Memory B cell (primary cell): ENCODE measurements around the gene ZNF212.

Source experiments
- ATAC-seq: fragments of 150-1000 bp; cut with Tn5 transposase; 2 replicates; pipeline ENCODE4 v1.10.0; 2021; ENCODE audit warnings: low read depth, mild to moderate bottlenecking, moderate library complexity
- DNase-seq, 2 donors: peaks; one replicate each; pipeline ENCODE4 v3.0.0; 2022; ENCODE audit warnings: low spot score in 2 of 2
- H3K27ac Mint-ChIP-seq: one replicate; pipeline ENCODE4 v1.8.0; 2022; ENCODE audit warnings: mild to moderate bottlenecking, moderate library complexity, mixed read lengths
- H3K27me3 Mint-ChIP-seq: one replicate; pipeline ENCODE4 v1.8.0; 2022; ENCODE audit warnings: mixed read lengths
- H3K36me3 Mint-ChIP-seq: one replicate; pipeline ENCODE4 v1.8.0; 2022; ENCODE audit warnings: mild to moderate bottlenecking, mixed read lengths
- H3K4me1 Mint-ChIP-seq: one replicate; pipeline ENCODE4 v1.8.0; 2022; ENCODE audit warnings: mixed read lengths
- H3K4me3 Mint-ChIP-seq: one replicate; pipeline ENCODE4 v1.8.0; 2022; ENCODE audit warnings: mild to moderate bottlenecking, moderate library complexity, mixed read lengths
- H3K9me3 Mint-ChIP-seq: one replicate; pipeline ENCODE4 v1.8.0; 2022; ENCODE audit warnings: mixed read lengths

The ZNF212 gene

DNA sequence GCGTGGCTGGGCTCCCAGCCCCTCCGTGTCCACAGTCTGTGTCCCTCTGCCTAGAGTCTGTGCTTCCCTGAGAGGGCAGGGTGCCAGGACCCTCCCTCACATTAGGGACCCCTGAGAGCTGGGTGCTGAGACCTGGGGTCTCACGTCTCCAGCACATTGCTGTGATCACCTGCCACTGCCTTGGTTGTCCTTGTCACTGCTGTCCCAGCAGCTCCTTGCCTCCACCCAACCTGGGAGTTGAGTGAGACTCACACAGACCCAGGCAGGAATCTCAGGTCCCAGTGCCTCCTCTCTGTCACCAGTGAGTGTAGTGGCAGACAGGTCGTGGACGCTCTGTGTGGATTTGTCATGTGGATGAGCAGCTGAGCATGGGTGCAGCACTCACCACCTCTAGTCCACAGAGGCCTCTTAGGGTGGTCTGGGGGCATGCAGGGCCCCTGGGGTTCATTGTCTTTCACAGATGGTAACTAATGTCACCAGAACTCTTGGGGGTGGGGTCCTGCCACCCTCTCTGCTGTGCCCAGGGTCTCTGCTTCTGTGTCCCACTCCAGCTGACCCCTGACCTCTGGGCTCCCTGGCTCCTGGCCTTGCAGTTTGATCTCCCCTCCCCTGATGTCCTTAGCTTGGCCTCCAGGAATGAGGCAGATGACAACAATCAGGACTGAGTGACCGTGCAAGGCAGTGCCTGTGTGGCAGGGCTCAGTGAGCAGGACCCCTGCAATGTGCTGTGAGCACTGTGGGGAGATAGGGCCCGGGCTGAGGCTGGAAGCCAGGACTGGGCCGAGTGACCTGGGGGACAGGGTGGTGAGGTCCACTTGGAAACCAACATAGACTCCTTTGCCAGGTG lies 41.4 kb downstream of the ZNF212 start:
- no peaks in the 10 kb centered on the region for H3K9me3 Mint-ChIP-seq
- H3K4me1 Mint-ChIP-seq = peaks cover 15% of the 10 kb centered on the region
- H3K27ac Mint-ChIP-seq = no peak overlapping the region
- DNase-seq = no peak
- no peak overlapping the region for H3K4me3 Mint-ChIP-seq
- no peak for ATAC-seq
- no peaks in the 10 kb centered on the region for H3K27me3 Mint-ChIP-seq
- H3K36me3 Mint-ChIP-seq = peaks cover 22% of the 10 kb centered on the region

DNA sequence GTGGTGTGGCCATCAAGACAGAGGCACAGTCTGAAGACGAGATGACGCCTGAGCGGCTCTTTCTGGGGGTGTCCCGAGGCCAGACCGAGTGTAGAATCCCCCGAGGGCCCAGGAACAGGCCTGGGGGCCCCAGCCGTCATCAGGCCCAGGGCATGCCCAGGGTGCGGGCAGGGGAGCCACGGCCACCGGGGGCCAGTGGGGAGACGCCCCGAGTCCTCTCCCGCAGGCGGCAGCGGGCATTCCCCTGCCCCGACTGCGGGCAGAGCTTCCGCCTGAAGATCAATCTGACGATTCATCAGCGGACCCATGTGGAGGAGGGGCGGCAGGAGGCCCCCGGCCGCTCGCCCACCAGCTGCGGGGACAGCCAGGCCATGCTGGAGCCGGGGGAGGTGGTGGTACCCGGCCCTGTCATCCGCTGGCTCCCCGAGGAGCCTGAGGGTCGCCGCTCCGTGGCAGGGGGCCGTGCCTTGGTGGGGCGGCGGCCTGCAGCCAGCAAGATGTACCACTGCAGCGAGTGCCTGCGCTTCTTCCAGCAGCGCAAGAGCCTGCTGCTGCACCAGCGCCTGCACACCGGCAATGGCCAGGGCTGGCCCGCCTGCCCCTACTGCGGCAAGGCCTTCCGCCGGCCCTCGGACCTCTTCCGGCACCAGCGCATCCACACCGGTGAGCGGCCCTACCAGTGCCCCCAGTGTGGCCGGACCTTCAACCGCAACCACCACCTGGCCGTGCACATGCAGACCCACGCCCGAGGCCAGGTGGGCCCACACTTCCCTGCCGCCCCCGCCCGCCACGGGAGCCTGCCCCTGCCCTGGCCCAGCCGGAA lies 42.3 kb downstream of the ZNF212 start:
- ATAC-seq (no peak), DNase-seq (no peak)
- Mint-ChIP-seq H3K4me3 (no peak overlapping the region), H3K4me1 (peaks cover 16% of the 10 kb centered on the region), H3K27me3 (no peaks in the 10 kb centered on the region), H3K9me3 (no peaks in the 10 kb centered on the region), H3K36me3 (peaks cover 19% of the 10 kb centered on the region), H3K27ac (no peak overlapping the region)

DNA sequence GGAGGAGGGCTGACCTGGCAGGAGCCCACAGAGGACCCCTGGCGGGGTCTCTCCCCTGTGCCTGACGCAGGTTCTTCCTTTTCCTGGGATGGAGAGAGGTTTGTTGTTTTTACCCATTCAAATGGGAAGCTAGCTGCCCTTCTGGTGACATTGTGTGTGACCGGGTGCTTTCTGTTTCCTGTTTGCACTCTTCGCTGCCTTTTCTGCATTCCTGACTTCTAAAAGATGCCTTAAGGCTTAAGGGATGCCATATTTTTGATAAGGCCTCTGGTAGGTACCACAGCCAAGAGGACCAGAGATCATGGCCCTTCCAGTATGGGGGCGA lies 42.8 kb downstream of the ZNF212 start:
- H3K27ac Mint-ChIP-seq = no peak overlapping the region
- H3K4me3 Mint-ChIP-seq = no peak overlapping the region
- H3K4me1 Mint-ChIP-seq = peaks cover 17% of the 10 kb centered on the region
- H3K36me3 Mint-ChIP-seq = peaks cover 16% of the 10 kb centered on the region
- no peak for DNase-seq
- ATAC-seq = no peak
- H3K27me3 Mint-ChIP-seq = no peaks in the 10 kb centered on the region
- H3K9me3 Mint-ChIP-seq = no peaks in the 10 kb centered on the region

DNA sequence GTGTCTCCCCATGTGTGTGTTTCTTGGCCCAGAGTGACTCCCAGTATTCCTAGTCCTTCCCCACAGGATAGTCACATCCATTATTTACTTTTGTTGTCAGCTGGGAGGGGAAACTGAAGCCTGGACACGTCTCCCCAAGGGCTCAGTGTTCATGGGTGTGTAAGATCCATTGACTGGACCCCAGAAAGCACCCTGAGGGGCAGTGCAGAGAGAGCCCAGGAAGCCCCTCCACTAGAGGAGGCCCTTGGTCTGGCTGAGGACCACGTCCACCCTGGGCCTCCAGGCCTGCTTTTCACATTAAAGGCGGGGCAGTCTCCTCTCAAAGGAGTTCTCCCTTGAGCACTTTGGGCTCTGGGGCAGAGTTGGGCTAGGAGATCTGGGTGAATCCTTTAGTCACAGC lies 43.9 kb downstream of the ZNF212 start:
- ATAC-seq (no peak), DNase-seq (no peak)
- Mint-ChIP-seq H3K4me3 (no peak overlapping the region), H3K36me3 (peaks cover 17% of the 10 kb centered on the region), H3K27ac (peak overlapping the region; percentile 28), H3K27me3 (no peaks in the 10 kb centered on the region), H3K4me1 (peaks cover 17% of the 10 kb centered on the region), H3K9me3 (no peaks in the 10 kb centered on the region)

DNA sequence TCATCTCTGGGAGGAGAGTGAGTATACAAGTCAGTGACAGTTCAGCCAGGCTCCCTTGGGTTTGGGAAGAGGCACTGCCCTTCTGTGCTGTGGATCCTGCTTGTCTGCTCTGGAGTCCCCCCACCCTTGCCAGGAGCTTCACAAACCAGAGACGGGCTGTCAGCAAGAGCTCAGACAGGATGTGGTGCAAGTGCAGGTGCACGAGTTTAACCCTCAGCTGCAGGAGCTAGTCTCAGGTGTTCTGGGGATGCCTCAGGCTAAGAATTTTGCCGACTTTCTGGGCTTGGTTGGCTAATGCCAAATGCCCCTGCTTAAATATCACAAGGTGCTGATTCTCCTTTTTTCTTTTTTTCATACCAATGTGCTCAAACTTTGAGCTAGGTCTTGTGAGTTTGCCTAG lies 44.9 kb downstream of the ZNF212 start:
- H3K4me3 Mint-ChIP-seq = peak overlapping the region; percentile 85
- no peaks in the 10 kb centered on the region for H3K27me3 Mint-ChIP-seq
- H3K4me1 Mint-ChIP-seq = peaks cover 17% of the 10 kb centered on the region
- ATAC-seq (no peak), DNase-seq (peak in 1 of 2 donors; percentile 20)
- peaks cover 10% of the 10 kb centered on the region for H3K36me3 Mint-ChIP-seq
- H3K27ac Mint-ChIP-seq = peak overlapping the region; percentile 84
- no peaks in the 10 kb centered on the region for H3K9me3 Mint-ChIP-seq

DNA sequence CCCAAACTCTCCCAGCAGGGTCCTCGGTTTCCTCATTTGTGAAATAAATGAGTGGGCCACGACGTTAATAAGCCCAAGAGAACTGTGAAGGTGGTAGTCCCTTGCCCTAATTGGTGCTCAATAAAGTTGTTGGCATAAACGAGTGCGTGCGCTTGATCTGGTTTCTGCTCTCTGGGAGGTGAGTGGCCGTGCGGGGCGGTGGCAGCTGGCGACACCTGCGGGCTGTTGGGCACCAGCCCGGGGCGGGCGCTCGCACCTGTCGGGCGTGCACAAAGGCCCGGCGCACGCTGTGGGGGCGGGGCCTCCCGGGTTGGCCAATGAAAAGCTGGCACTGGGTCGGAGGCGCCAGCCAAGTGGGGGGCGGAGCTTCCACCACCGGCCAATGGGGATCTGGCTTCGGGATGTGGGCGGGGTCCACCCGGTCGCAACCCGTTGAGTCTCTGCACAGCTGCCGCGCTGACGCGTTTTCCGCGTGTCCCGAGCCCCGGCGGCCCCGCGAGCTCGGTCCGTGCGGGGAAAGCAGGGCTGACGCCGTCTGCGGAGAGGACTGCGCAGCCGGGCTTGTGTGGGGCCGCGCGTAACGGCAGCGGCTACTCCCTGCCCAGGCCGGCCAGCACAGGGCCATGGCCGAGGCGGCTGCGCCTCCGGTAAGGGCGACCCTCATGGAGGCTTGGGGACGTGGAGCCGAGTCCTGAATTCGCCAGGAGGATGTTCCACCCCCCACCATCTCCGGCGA lies 45.6 kb downstream of the ZNF212 start:
- peak; percentile 95 for ATAC-seq
- Mint-ChIP-seq H3K36me3 (peaks cover 8% of the 10 kb centered on the region), H3K27ac (peak overlapping the region; percentile 84), H3K27me3 (no peaks in the 10 kb centered on the region), H3K4me3 (peak overlapping the region; percentile 85), H3K9me3 (no peaks in the 10 kb centered on the region), H3K4me1 (peaks cover 15% of the 10 kb centered on the region)
- peak; percentile 95 to 97 for DNase-seq

DNA sequence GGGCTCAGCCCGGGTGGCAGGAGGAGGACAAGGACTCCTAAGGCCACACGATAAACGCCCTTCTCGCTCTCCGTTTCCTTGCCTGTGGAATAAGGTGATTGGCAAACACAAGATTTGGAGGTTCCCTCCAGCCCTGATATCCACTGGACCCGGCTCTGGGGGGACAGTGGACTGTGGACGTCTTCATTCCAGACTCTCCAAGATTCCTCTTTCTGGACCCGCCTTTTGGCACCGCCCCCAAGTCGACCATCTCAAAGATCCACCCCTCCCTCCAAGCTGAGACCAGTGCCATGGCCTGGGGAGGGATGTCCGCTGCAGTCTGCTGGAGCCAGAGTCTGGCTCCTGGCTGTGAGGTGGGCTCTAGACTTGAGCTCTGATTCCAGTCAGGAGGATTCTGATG lies 46.2 kb downstream of the ZNF212 start:
- no peaks in the 10 kb centered on the region for H3K9me3 Mint-ChIP-seq
- peak overlapping the region; percentile 85 for H3K4me3 Mint-ChIP-seq
- H3K27me3 Mint-ChIP-seq = no peaks in the 10 kb centered on the region
- peaks cover 15% of the 10 kb centered on the region for H3K4me1 Mint-ChIP-seq
- H3K36me3 Mint-ChIP-seq = peaks cover 8% of the 10 kb centered on the region
- DNase-seq = no peak
- H3K27ac Mint-ChIP-seq = peak overlapping the region; percentile 49
- no peak for ATAC-seq

DNA sequence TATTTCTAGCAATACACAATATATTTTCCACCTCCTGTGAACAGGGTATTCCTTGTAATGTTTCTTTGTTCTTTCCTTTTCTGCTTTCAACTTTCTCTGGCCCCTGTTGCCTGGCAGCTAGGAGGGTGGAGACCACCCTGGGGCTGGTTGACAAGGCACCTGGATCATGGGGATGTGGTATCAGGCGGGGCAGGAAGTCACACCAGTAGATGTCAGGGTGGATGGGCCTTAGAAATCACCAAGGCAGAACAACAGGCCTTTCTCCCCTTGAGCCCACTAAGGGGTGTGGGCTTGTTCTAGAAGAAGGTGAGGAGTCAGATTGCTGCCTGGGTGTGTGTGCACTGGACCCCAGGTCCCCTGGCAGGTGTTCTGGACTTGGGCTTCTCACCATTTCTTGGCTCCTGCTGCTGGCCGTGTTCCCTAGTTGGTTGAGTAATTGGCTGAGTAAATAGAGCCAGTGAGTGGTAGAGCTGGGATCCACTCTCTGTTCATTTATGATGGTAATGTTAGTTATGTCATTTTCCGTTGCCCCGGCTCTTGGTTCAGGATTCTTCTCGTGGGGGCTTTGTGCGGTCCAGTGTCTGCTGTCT lies 47.5 kb downstream of the ZNF212 start:
- no peak overlapping the region for H3K27ac Mint-ChIP-seq
- ATAC-seq (no peak), DNase-seq (no peak)
- no peaks in the 10 kb centered on the region for H3K9me3 Mint-ChIP-seq
- no peaks in the 10 kb centered on the region for H3K27me3 Mint-ChIP-seq
- peaks cover 8% of the 10 kb centered on the region for H3K36me3 Mint-ChIP-seq
- peaks cover 15% of the 10 kb centered on the region for H3K4me1 Mint-ChIP-seq
- H3K4me3 Mint-ChIP-seq = no peak overlapping the region

DNA sequence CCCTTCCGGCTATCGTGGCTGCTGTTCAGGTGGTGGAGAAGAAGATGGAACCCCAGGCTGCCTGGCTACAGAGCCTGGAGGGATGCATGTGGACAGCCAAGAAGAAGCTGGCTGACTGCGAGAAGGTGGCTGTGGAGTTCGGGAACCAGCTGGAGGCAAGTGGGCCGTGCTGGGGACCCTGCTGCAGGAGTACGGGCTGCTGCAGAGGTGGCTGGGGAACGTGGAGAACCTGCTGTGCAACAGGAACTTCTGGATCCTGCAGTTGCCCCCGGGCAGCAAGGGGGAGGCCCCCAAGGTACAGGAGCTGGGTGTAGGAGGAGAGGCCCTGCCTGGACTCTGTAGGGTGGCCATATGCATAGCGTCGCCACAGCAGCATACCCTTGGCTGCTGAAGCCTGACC lies 48.2 kb downstream of the ZNF212 start:
- H3K27me3 Mint-ChIP-seq = no peaks in the 10 kb centered on the region
- H3K4me3 Mint-ChIP-seq = no peak overlapping the region
- no peak for ATAC-seq
- H3K27ac Mint-ChIP-seq = no peak overlapping the region
- peaks cover 15% of the 10 kb centered on the region for H3K4me1 Mint-ChIP-seq
- H3K36me3 Mint-ChIP-seq = peaks cover 6% of the 10 kb centered on the region
- no peaks in the 10 kb centered on the region for H3K9me3 Mint-ChIP-seq
- no peak for DNase-seq

DNA sequence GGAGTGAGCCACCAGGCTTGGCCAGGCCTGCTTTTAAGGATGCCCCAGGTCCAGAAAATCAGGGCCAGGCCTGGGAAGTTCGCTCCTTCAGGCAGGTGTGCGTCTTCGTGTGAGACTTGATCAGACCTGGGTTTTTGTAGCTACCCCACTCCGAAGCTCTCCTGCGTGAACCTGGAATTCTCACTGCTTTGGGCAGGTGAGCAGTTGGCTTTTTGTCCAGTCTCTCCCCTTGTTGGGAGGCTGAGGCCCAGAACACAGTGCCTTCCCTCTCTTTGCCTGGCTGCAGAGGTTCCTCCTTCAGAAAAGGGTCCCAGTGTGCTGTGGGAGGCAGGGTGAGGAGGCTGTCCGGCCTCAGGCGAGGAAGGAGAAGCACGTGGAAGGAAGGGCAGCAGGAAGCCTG lies 49.8 kb downstream of the ZNF212 start:
- peaks cover 12% of the 10 kb centered on the region for H3K4me1 Mint-ChIP-seq
- H3K36me3 Mint-ChIP-seq = peaks cover 9% of the 10 kb centered on the region
- DNase-seq = no peak
- H3K27me3 Mint-ChIP-seq = no peaks in the 10 kb centered on the region
- no peak overlapping the region for H3K4me3 Mint-ChIP-seq
- H3K27ac Mint-ChIP-seq = no peak overlapping the region
- no peaks in the 10 kb centered on the region for H3K9me3 Mint-ChIP-seq
- ATAC-seq = no peak

DNA sequence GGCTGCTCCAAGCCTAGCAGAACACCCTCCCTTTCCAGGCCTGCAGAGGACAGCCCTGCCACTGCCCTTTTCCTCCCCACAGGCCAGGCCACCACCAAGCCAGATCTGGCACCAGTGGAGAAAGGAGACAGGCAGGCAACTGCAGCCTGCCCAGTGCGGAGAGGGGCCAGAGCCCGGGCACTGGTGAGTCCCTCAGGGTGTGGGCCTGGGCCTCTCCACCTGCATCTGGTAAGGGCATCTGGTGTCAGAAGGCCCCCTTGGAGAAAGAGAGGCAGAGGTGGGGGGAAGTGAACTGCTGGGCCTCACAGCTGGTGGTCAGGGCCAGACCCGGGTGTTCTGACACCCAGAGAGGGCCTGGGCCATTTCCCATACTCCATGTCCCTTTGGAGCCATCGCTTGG lies 50.4 kb downstream of the ZNF212 start:
- peaks cover 12% of the 10 kb centered on the region for H3K36me3 Mint-ChIP-seq
- no peaks in the 10 kb centered on the region for H3K9me3 Mint-ChIP-seq
- H3K4me3 Mint-ChIP-seq = no peak overlapping the region
- no peak for ATAC-seq
- H3K4me1 Mint-ChIP-seq = peaks cover 9% of the 10 kb centered on the region
- DNase-seq = no peak
- H3K27me3 Mint-ChIP-seq = no peaks in the 10 kb centered on the region
- H3K27ac Mint-ChIP-seq = no peak overlapping the region

DNA sequence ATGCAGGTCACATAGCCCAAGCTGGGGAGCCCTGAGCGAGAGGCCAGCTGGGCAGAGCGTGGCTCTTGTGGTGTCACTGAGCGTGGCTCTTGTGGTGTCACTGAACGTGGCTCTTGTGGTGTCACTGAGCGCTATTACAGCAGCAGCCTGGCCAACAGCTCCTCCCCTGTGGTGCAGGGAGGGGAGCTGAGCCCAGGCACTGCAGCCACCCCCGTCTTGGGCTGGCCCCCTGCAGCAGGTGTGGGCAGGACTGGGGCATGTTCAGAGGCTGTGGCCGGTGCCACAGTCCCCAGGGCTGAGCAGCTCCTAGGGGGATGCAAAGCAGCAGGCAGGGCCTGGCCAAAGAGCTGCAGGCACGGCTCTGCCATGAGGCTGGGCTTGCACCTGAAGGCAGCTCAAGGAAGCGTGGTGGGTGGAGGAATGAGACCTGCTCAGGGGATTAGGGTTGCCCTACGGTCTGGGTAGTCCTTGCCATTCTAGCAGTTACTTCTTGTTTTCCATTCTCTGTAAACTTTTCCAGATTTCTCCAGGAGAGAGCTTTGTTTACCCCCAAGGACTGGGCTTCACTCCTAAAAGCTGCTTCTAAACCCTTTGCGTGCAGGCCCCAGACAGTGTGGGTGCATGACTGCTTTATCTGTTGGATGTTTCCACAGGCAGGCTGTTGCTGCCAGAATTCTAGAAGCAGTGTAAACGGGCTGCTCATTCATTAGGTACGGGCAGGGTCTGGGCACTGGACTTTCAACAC lies 51.8 kb downstream of the ZNF212 start:
- Mint-ChIP-seq H3K9me3 (no peaks in the 10 kb centered on the region), H3K27ac (no peak overlapping the region), H3K36me3 (peaks cover 14% of the 10 kb centered on the region), H3K27me3 (no peaks in the 10 kb centered on the region), H3K4me3 (no peak overlapping the region), H3K4me1 (peaks cover 2% of the 10 kb centered on the region)
- no peak for ATAC-seq
- DNase-seq = no peak

DNA sequence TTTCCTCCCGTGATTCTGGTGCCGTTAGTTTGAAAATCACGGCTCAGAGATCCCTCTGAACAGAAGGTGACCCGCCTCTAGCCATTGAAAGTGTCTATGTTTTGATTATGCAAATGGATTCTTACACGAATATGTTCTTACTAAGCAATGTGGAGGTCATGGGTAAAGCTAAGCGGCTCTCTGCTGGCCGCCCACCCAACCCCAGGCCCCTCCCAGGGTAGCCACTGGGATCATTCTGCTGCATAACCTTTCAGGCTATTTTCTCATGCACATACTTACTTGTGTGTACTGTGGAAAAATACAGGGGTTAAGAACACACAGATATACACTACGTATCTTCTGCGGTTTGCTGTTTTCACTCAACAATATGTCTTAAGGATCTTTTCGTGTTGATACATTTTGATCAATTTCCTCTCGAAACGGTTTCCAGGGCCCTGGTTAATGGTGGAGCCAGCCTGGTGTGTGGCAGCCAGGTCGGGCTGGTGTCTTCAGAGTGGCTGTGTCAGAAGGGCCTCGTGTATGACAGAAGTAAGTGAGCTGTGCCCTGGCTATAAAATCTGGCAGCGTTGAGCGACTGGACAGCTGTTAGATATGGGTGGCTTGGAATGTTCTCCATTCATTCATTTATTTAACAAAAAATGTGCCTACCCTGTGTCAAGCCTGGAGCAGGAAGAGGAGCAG lies 52.5 kb downstream of the ZNF212 start:
- H3K36me3 Mint-ChIP-seq = peaks cover 14% of the 10 kb centered on the region
- H3K4me1 Mint-ChIP-seq = peaks cover 1% of the 10 kb centered on the region
- H3K27ac Mint-ChIP-seq = no peak overlapping the region

More for the DNA sequence above, 52.5 kb downstream of the ZNF212 start:
- Mint-ChIP-seq H3K9me3 (no peaks in the 10 kb centered on the region), H3K27me3 (no peaks in the 10 kb centered on the region), H3K4me3 (no peak overlapping the region)
- ATAC-seq (no peak), DNase-seq (no peak)
